Heart right ventricle (tissue), 16 donors: ENCODE results near the gene TMEM106C. TPM values are rescaled to one million over a fixed set of nuclear protein-coding genes. Genes with fewer than 3 reads are reported as not detected.

ENCODE experiments used
- ATAC-seq, 8 donors: fragments of 200-7000 bp; cut with Tn5 transposase; one replicate each; pipeline ENCODE4 v1.9.1; 2020; ENCODE audit warnings: mild to moderate bottlenecking in 8 of 8, moderate library complexity in 8 of 8, moderate number of reproducible peaks in 1 of 8
- DNase-seq, 2 donors: peaks; one replicate each; pipeline ENCODE4 v3.0.0-alpha.2; 2020
- H3K27ac ChIP-seq, 10 donors: fragments of 200-600 bp; sonication (generic) in 2 of 10; one replicate each; pipeline versions ENCODE4 v1.5.0 to v1.8.0; 2020 to 2022; ENCODE audit warnings: mild to moderate bottlenecking in 3 of 10
- H3K27me3 ChIP-seq, 7 donors: fragments of 200-600 bp; one replicate each; pipeline ENCODE4 v1.8.0; 2021 to 2022; ENCODE audit warnings: mild to moderate bottlenecking in 2 of 7
- H3K36me3 ChIP-seq, 9 donors: fragments of 200-600 bp; sonication (generic) in 1 of 9; one replicate each; pipeline versions ENCODE4 v1.5.0 to v1.8.0; 2020 to 2022; ENCODE audit warnings: mild to moderate bottlenecking in 2 of 9
- H3K4me1 ChIP-seq, 9 donors: fragments of 200-600 bp; sonication (generic) in 1 of 9; one replicate each; pipeline versions ENCODE4 v1.5.0 to v1.8.0; 2020 to 2022; ENCODE audit warnings: mild to moderate bottlenecking in 4 of 9
- H3K4me3 ChIP-seq, 10 donors: fragments of 200-600 bp; sonication (generic) in 2 of 10; one replicate each; pipeline versions ENCODE4 v1.5.0 to v1.8.0; 2020 to 2022; ENCODE audit warnings: mild to moderate bottlenecking in 7 of 10, moderate library complexity in 2 of 10
- H3K9me3 ChIP-seq, 11 donors: fragments of 200-600 bp in 10 of 11; sonication (generic) in 2 of 11; one replicate each; pipeline versions ENCODE4 v1.5.0 to v1.8.0; 2013 to 2022; ENCODE audit warnings: mild to moderate bottlenecking in 2 of 11, control low read depth in 1 of 11, moderate library complexity in 1 of 11
- WGBS, 2 donors: extraction: QIAGEN DNeasy Blood & Tissue Kit; methylation state at CpG; one replicate each; pipeline ENCODE4 v1.1.7; 2013; ENCODE audit warnings: inconsistent platforms in 1 of 2; 5-methylcytosine and 5-hydroxymethylcytosine counted together
- intact Hi-C, 10 donors: fragments of 100-400 bp; cut with DNase I; formaldehyde crosslinking; loops; one replicate each; pipeline versions ENCODE4 v1.11.1 to v1.14.2; 2022
- polyA plus RNA-seq, 2 donors: library from polyadenylated mRNA; stranded (reverse); fragments of 200-250 nt; gene quantifications; one replicate each; pipeline ENCODE4 v1.2.3, GENCODE V29; 2013
- total RNA-seq, 10 donors: library from RNA; stranded (reverse); fragmentation: NEBNext Ultra II Directional in 3 of 10; extraction: Animal tissue kit (Norgen Biotek cat#: 25700) in 3 of 10; gene quantifications; one replicate each; pipeline versions ENCODE4 v1.2.1 to v1.2.4, GENCODE V29; 2021 to 2023
- TF ChIP-seq, protein P1 (sequence below), 9 donors: fragments of 200-600 bp; sonication (generic) in 2 of 9; IDR thresholded peaks; one replicate each; pipeline versions ENCODE4 v1.5.0 to v1.8.0; 2021 to 2022; ENCODE audit warnings: antibody characterized with exemption in 9 of 9, mild to moderate bottlenecking in 5 of 9, moderate library complexity in 1 of 9
- donor health status: Arrhythmogenic right ventricular cardiomyopathy.
- donor health status: ischemic (EF 13 %, LVEDD 7.1; RV severe dilation, severe dysfunction).
- donor health status: healthy with polysubstance abuse.
- donor health status: DM: no; HTN: yes; CAD: no.
- donor health status: DM: no; HTN: no; CAD: no.
- donor health status: ischemic (EF 25% LVEDD 6.9; RV normal size, moderate dysfunction).
- donor health status: ischemic (EF 25% LVEDD 5.7; RV mildly dilated, moderate dysfunction).
- donor health status: healthy.
- donor health status: DM: yes; HTN: yes; CAD: no.
- donor health status: Ischemic cardiomyopathy.
- donor health status: ischemic (EF 35%, LVEDD 5.7; RV mildly dilated, moderate dysfunction).
- donor health status: nonischemic (EF 11% LVEDD 7.7; RV severe dilation, severe dysfunction).
- donor health status: DM: yes; HTN: yes; CAD: no.
- donor health status: PGD.
- donor health status: ischemic (EF 29% LVEDD 5.4; RV normal size, mild dysfunction).
- donor health status: nonischemic (EF 23%, LVEDD 6.1; RV moderate dilation, normal function).

Gene TMEM106C
- total and polyA plus RNA-seq, 12 donors: 22.3 to 61.8 (median 40.0) TPM

DNA sequence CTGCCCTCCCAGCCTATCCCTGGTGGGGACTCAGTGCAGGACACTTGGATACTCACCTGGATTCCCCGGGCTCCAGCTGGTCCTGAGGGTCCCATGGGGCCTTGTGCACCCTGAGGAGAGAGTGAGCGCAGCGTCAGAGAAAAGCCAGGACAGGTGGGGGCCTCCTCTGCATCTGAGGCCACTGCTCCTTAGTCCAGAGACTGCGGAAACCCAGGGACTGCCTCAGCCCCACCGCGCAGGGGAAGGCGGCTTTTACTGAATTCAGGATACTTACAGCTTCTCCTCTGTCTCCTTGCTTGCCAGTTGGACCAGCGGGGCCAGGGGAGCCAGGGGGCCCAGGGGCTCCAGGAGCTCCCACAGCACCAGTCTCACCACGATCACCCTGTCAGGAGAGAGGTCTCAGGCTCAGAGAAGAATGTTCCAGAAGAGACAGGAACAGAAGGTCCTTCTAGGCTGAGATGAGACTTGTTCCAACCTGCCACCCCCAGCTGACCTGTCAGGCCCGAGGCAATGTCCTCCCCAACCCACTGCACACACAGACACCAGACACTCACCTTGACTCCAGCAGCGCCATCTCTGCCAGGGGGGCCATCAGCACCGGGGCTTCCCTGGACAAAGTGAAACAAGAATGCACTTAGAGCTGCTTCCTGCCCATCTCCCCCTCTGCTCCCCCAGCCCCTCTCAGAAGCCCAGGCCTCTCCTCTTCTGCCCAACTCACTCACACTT is 13.8 kb downstream of the TMEM106C start:
- Histone ChIP-seq H3K4me1 (no peaks in the 10 kb centered on the region), H3K9me3 (no peaks in the 10 kb centered on the region), H3K27me3 (peaks cover 0 to 7% (median 0%) of the 10 kb centered on the region in 7 donors), H3K36me3 (no peaks in the 10 kb centered on the region), H3K27ac (no peak overlapping the region), H3K4me3 (no peak overlapping the region)
- intact Hi-C loops: no loop called here
- ATAC-seq (no peak), DNase-seq (no peak)
- TF ChIP-seq, protein P1, sequence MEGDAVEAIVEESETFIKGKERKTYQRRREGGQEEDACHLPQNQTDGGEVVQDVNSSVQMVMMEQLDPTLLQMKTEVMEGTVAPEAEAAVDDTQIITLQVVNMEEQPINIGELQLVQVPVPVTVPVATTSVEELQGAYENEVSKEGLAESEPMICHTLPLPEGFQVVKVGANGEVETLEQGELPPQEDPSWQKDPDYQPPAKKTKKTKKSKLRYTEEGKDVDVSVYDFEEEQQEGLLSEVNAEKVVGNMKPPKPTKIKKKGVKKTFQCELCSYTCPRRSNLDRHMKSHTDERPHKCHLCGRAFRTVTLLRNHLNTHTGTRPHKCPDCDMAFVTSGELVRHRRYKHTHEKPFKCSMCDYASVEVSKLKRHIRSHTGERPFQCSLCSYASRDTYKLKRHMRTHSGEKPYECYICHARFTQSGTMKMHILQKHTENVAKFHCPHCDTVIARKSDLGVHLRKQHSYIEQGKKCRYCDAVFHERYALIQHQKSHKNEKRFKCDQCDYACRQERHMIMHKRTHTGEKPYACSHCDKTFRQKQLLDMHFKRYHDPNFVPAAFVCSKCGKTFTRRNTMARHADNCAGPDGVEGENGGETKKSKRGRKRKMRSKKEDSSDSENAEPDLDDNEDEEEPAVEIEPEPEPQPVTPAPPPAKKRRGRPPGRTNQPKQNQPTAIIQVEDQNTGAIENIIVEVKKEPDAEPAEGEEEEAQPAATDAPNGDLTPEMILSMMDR (IDR thresholded peaks at IDR 0.05): no peak
- 87% methylated on average over 12 of the region's 12 CpGs for WGBS, 2 donors

- H3K27me3 ChIP-seq: peaks cover 0 to 15% (median 0%) of the 10 kb centered on the region in 7 donors
- TF ChIP-seq, protein P1 (IDR thresholded peaks at IDR 0.05): no peak
- ATAC-seq (no peak), DNase-seq (no peak)
- H3K4me3 ChIP-seq: no peak overlapping the region
- no peaks in the 10 kb centered on the region for H3K4me1 ChIP-seq
- intact Hi-C loops: no loop called here
- 89 to 90% methylated on average over 18 of the region's 18 CpGs for WGBS, 2 donors
- H3K36me3 ChIP-seq: no peaks in the 10 kb centered on the region
- no peaks in the 10 kb centered on the region for H3K9me3 ChIP-seq
- no peak overlapping the region for H3K27ac ChIP-seq
Observed at GRCh38 chr12:47977772-47978597, 14.6 kb downstream of the TMEM106C start.

DNA sequence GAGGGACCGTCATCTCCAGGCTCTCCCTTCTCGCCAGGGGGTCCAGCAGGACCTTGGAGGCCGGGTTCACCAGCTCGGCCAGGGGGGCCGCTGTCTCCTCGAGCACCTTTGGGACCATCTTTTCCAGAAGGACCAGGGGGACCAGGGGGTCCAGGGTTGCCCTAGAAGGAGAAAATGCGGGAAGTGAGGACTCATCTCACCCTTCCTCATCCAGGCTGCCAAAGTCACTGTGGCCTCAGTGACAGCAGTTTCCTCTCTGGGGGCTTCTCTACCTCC is 15.1 kb downstream of the TMEM106C start:
- Histone ChIP-seq H3K4me3 (no peak overlapping the region), H3K9me3 (no peaks in the 10 kb centered on the region), H3K4me1 (no peaks in the 10 kb centered on the region), H3K36me3 (no peaks in the 10 kb centered on the region), H3K27ac (no peak overlapping the region), H3K27me3 (peaks cover 0 to 18% (median 0%) of the 10 kb centered on the region in 7 donors)
- TF ChIP-seq, protein P1 (IDR thresholded peaks at IDR 0.05): no peak
- 83 to 89% methylated on average over 7 of the region's 7 CpGs for WGBS, 2 donors
- no peak for ATAC-seq
- no peak for DNase-seq
- intact Hi-C loops: no loop called here

DNA sequence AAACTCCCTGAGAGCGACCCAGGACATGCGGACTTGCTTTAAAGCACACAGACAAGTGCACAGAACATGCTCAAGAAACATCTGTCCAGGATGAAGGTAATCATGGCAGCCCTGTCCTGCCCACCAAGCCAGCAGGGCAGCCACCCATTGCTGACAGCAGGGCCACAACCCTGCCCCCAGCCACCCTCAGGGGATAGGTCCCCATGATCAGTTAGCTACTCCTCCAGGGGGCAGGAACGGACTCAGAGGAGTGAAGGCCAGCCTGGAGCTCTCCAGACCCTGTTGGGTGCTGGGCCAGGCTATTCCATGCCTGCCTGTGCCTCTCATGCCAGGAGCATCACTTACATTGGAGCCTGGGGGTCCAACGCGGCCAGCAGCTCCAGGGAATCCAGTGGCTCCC is 15.8 kb downstream of the TMEM106C start:
- no peak for DNase-seq
- WGBS, 2 donors: 88 to 96% methylated on average over 5 of the region's 5 CpGs
- H3K27ac ChIP-seq: no peak overlapping the region
- intact Hi-C loops: no loop called here
- no peaks in the 10 kb centered on the region for H3K9me3 ChIP-seq
- H3K4me3 ChIP-seq: no peak overlapping the region
- no peak for ATAC-seq
- no peaks in the 10 kb centered on the region for H3K4me1 ChIP-seq
- TF ChIP-seq, protein P1 (IDR thresholded peaks at IDR 0.05): no peak
- H3K27me3 ChIP-seq: peaks cover 0 to 21% (median 0%) of the 10 kb centered on the region in 7 donors
- no peaks in the 10 kb centered on the region for H3K36me3 ChIP-seq
